ENCODE measurements around the gene HMG20B.

Gene HMG20B

GRCh38 chr19:3604227-3604986, 31.7 kb downstream of the HMG20B start:
- Histone ChIP-seq H3K79me2 (ENCODE audit: low read length) (no peaks in the 10 kb centered on the region), H2AFZ (ENCODE audit: low read length) (no peak overlapping the region), H3F3A (ENCODE audit: insufficient read depth, low read length) (peaks cover 6% of the 10 kb centered on the region; the same call in 1 of the 2 replicates), H4K20me1 (ENCODE audit: insufficient read depth, low read length) (no peaks in the 10 kb centered on the region), H3K4me2 (ENCODE audit: low read depth, low read length) (no peak overlapping the region), H3K9ac (ENCODE audit: low read length) (no peak overlapping the region), H3K4me3 (ENCODE audit: low read length) (no peak overlapping the region), H3K27me3 (replicated peaks; ENCODE audit: insufficient read depth, low read length) (peaks cover 29% of the 10 kb centered on the region), H3K36me3 (replicated peaks; ENCODE audit: insufficient read depth, low read length) (no peaks in the 10 kb centered on the region), H3K27ac (ENCODE audit: low read length) (no peak overlapping the region), H3K9me3 (replicated peaks; ENCODE audit: insufficient read depth, low read length) (no peaks in the 10 kb centered on the region), H3K4me1 (ENCODE audit: low read length) (peaks cover 11% of the 10 kb centered on the region; the same call in 1 of the 2 replicates), H3K9me2 (replicated peaks; ENCODE audit: insufficient read depth, low read length) (no peaks in the 10 kb centered on the region)
- no peak for DNase-seq
- TF ChIP-seq EZH2 (optimal IDR thresholded peaks at IDR 0.05; ENCODE audit: low read depth, low read length) (no peak), EZH2phosphoT487 (IDR thresholded peaks at IDR 0.05; ENCODE audit: low read length) (no peak), CTCF (IDR thresholded peaks at IDR 0.05; ENCODE audit: low read length) (no peak)

GRCh38 chr19:3604987-3605343, 32.2 kb downstream of the HMG20B start:
- Histone ChIP-seq H4K20me1 (ENCODE audit: insufficient read depth, low read length) (no peaks in the 10 kb centered on the region), H3K9me3 (replicated peaks; ENCODE audit: insufficient read depth, low read length) (no peaks in the 10 kb centered on the region), H3F3A (ENCODE audit: insufficient read depth, low read length) (peaks cover 6% of the 10 kb centered on the region; the same call in 1 of the 2 replicates), H3K9me2 (replicated peaks; ENCODE audit: insufficient read depth, low read length) (no peaks in the 10 kb centered on the region), H3K27me3 (replicated peaks; ENCODE audit: insufficient read depth, low read length) (peaks cover 29% of the 10 kb centered on the region), H3K4me2 (ENCODE audit: low read depth, low read length) (no peak overlapping the region), H3K9ac (ENCODE audit: low read length) (no peak overlapping the region), H3K4me1 (ENCODE audit: low read length) (peaks cover 11% of the 10 kb centered on the region; the same call in 1 of the 2 replicates), H3K79me2 (ENCODE audit: low read length) (no peaks in the 10 kb centered on the region), H3K36me3 (replicated peaks; ENCODE audit: insufficient read depth, low read length) (no peaks in the 10 kb centered on the region), H3K4me3 (ENCODE audit: low read length) (no peak overlapping the region), H3K27ac (ENCODE audit: low read length) (no peak overlapping the region), H2AFZ (ENCODE audit: low read length) (no peak overlapping the region)
- DNase-seq = no peak
- TF ChIP-seq EZH2 (optimal IDR thresholded peaks at IDR 0.05; ENCODE audit: low read depth, low read length) (no peak), EZH2phosphoT487 (IDR thresholded peaks at IDR 0.05; ENCODE audit: low read length) (no peak), CTCF (IDR thresholded peaks at IDR 0.05; ENCODE audit: low read length) (no peak)

- no peak overlapping the region for H3K4me2 ChIP-seq (ENCODE audit: low read depth, low read length)
- no peaks in the 10 kb centered on the region for H3K36me3 ChIP-seq (replicated peaks; ENCODE audit: insufficient read depth, low read length)
- peaks cover 29% of the 10 kb centered on the region for H3K27me3 ChIP-seq (replicated peaks; ENCODE audit: insufficient read depth, low read length)
- no peak overlapping the region for H3K27ac ChIP-seq (ENCODE audit: low read length)
- peaks cover 6% of the 10 kb centered on the region; the same call in 1 of the 2 replicates for H3F3A ChIP-seq (ENCODE audit: insufficient read depth, low read length)
- no peaks in the 10 kb centered on the region for H3K79me2 ChIP-seq (ENCODE audit: low read length)
- H3K9me2 ChIP-seq (replicated peaks; ENCODE audit: insufficient read depth, low read length) = no peaks in the 10 kb centered on the region
- no peak overlapping the region for H3K4me3 ChIP-seq (ENCODE audit: low read length)
- no peak overlapping the region for H3K9ac ChIP-seq (ENCODE audit: low read length)
- no peak for DNase-seq
- no peak overlapping the region for H2AFZ ChIP-seq (ENCODE audit: low read length)
- H3K9me3 ChIP-seq (replicated peaks; ENCODE audit: insufficient read depth, low read length) = no peaks in the 10 kb centered on the region
- peaks cover 11% of the 10 kb centered on the region; the same call in 1 of the 2 replicates for H3K4me1 ChIP-seq (ENCODE audit: low read length)
- H4K20me1 ChIP-seq (ENCODE audit: insufficient read depth, low read length) = no peaks in the 10 kb centered on the region
- TF ChIP-seq EZH2phosphoT487 (IDR thresholded peaks at IDR 0.05; ENCODE audit: low read length) (no peak), CTCF (IDR thresholded peaks at IDR 0.05; ENCODE audit: low read length) (no peak), EZH2 (optimal IDR thresholded peaks at IDR 0.05; ENCODE audit: low read depth, low read length) (no peak)
Observed at GRCh38 chr19:3605361-3605760, 32.6 kb downstream of the HMG20B start.
